RWPE1 (cell line): ENCODE measurements around the gene ARMC2.

ENCODE experiments used
- CTCF ChIA-PET: fragments of 350-600 bp; sonication (Branson Sonifier 250); formaldehyde crosslinking; extraction: SDS; loops from one replicate; lab custom pipeline; 2021; lab: Yijun Ruan, JAX
- POLR2A ChIA-PET: fragments of 400-600 bp; formaldehyde crosslinking; extraction: SDS; loops from one replicate; lab custom pipeline; 2020; ENCODE audit warnings: antibody characterized with exemption; ENCODE audit not compliant: low non-redundant PET; lab: Yijun Ruan, JAX
- DNase-seq: peaks from one replicate; pipeline ENCODE4 v3.0.0; 2012; ENCODE audit warnings: low spot score
- H3K27ac ChIP-seq: fragments of 450-650 bp; 2 replicates; pipeline ENCODE4 v1.5.1; 2017
- TF ChIP-seq, protein P1 (sequence below): fragments of 450-650 bp; conservative IDR thresholded peaks from 2 replicates; pipeline ENCODE4 v1.5.1; 2017; ENCODE audit warnings: low read depth, mild to moderate bottlenecking

Gene ARMC2

DNA sequence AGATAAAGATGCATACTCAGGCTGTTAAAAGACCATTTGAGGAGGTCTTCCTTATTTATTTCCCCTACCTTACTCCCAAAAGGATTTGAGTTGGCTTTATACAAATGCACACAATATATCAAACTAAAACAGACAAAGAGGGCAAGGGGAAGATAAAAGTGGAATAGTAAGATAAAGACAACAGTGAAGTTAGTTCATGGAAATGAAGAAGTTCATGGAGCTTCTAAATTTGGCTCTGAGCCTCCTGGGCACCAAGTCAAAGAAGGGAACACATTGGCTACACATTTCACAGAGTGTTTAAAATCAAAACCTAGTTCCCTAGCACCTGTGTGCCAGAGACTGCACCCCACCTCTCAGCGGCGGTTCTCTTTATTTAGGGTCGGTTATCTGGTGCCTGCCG lies 25.8 kb upstream of the ARMC2 start:
- TF ChIP-seq, protein P1, sequence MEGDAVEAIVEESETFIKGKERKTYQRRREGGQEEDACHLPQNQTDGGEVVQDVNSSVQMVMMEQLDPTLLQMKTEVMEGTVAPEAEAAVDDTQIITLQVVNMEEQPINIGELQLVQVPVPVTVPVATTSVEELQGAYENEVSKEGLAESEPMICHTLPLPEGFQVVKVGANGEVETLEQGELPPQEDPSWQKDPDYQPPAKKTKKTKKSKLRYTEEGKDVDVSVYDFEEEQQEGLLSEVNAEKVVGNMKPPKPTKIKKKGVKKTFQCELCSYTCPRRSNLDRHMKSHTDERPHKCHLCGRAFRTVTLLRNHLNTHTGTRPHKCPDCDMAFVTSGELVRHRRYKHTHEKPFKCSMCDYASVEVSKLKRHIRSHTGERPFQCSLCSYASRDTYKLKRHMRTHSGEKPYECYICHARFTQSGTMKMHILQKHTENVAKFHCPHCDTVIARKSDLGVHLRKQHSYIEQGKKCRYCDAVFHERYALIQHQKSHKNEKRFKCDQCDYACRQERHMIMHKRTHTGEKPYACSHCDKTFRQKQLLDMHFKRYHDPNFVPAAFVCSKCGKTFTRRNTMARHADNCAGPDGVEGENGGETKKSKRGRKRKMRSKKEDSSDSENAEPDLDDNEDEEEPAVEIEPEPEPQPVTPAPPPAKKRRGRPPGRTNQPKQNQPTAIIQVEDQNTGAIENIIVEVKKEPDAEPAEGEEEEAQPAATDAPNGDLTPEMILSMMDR, result no peak
- ChIA-PET POLR2A (no interaction called here), CTCF (interaction anchor here (0.6 kb wide), 1 partner anchor 108 kb away, joined by 3 read pairs; no protein-coding TSS in a partner anchor)
- DNase-seq, result no peak
- no peak overlapping the region for H3K27ac ChIP-seq

DNA sequence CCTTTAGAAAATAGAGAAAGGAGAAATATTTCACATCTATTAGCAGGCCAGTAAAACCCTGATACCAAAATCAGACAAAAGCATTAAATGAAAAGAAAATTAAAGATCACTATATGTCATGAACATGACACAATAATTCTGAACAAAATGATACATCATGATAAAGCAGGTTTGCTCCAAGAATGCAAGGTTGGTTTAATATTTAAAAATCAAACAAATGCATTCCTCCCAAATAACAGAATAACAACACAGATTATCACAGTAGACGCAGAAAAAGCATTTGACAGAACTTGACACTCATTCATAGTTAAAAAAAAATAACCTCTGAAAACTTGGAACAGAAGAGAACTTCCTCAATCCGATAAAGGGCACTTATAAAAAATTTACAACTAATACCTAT lies 22.9 kb upstream of the ARMC2 start:
- CTCF ChIA-PET, result no interaction called here
- POLR2A ChIA-PET, result no interaction called here

DNA sequence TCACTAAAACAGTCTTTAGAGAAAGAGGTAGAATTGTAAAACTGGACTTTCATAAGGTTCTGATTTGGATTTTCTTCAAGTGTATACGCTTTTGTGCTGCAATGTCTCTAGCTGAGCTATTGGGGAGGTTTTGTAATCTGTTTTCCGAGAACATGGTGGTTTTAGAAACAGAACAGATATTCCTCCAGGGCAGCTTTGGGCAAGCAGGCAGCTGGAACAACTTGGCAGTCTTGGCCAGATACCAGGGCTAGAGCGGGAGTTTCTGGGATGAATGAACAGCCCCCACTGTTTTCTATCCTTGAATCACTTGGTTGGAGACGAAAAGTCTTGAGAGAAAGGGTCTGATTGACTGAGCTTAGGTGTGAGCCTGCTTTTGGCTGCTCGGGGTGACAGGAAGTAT lies 17.1 kb upstream of the ARMC2 start:
- CTCF ChIA-PET, result no interaction called here
- TF ChIP-seq, protein P1, result no peak
- POLR2A ChIA-PET, result no interaction called here
- no peak for DNase-seq
- peak overlapping the region; percentile 67 for H3K27ac ChIP-seq

More for the DNA sequence above, 22.9 kb upstream of the ARMC2 start:
- H3K27ac ChIP-seq, result no peak overlapping the region
- DNase-seq, result no peak
- TF ChIP-seq, protein P1, result no peak

DNA sequence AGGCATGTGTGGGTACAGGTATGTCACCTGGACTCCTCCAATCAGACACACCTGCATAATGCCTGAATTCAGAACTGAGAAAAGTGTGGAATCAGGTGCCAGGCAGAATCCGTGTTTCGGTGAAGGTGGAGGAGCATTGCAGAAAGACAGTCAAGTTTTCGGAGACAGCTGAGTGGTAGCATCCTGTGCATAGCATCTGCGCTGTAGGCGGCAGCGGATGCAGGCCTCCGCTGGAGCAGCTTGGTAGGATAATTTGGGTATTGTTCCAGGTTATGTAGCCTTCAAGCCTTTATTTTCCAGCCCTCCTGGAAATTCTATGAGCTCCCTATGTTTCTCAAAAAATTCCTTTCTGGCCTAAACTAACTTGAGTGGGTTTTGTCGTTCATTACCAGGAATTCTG lies 15.5 kb upstream of the ARMC2 start:
- no peak for DNase-seq
- ChIA-PET POLR2A (no interaction called here), CTCF (no interaction called here)
- H3K27ac ChIP-seq, result no peak overlapping the region
- TF ChIP-seq, protein P1, result no peak

DNA sequence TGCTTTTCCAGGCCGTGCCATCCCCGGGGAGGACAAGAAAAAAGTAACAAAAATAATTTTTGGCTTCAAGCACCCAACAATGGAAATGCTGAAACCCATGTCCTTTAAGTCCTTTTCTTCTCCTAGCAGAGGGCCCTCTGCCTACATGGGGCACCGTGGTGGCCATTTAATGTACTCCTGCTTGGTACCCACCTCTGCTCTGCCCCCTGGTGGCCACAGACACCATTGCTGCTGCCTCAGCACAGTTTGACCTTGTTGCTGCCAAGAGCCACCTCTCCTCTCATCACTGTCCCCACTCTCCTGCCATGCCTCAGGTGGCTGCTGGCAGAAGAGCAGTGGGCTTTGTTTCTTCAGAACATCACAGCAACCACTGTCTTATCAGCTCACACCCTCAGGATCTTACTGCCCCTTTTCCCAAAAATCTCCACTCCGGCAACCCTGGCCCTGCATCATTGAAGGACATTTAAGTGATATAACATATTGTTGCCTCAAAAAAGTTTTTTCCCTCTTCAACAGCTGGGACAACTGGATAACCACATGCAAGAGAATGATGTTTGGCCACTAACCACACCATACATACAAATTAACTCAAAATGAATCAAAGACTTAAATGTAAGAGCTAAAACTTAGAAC lies 12.9 kb upstream of the ARMC2 start:
- CTCF ChIA-PET, result interaction anchor here (0.6 to 1.6 kb wide), 4 partner anchors 105 to 294 kb away, joined by 3 to 8 read pairs (median 6); no protein-coding TSS in a partner anchor
- peak; percentile 72 for DNase-seq
- no peak overlapping the region for H3K27ac ChIP-seq
- POLR2A ChIA-PET, result no interaction called here
- TF ChIP-seq, protein P1, result peak; percentile 90

DNA sequence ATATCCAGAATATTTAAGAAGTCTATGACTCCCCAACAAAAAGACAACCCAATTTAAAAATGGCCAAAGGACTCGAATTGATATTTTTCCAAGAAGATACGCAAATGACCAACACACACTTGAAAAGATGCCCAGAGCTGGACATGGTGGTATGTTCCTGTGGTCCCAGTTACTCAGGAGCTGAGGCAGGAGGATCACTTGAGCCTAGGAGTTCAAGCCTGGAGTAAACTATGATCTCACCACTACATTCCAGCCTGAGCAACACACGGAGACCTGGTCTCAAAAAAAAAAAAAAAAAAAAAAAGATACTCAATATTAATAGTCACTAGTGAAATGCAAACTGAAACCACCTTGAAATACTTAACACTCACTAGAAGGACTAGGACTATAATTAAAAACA lies 12.2 kb upstream of the ARMC2 start:
- POLR2A ChIA-PET, result no interaction called here
- no peak overlapping the region for H3K27ac ChIP-seq
- DNase-seq, result no peak
- TF ChIP-seq, protein P1, result no peak
- CTCF ChIA-PET, result interaction anchor here (0.6 to 1.6 kb wide), 4 partner anchors 105 to 294 kb away, joined by 3 to 8 read pairs (median 6); no protein-coding TSS in a partner anchor
